ENCODE measurements around the gene HERC5.

HERC5 gene

DNA sequence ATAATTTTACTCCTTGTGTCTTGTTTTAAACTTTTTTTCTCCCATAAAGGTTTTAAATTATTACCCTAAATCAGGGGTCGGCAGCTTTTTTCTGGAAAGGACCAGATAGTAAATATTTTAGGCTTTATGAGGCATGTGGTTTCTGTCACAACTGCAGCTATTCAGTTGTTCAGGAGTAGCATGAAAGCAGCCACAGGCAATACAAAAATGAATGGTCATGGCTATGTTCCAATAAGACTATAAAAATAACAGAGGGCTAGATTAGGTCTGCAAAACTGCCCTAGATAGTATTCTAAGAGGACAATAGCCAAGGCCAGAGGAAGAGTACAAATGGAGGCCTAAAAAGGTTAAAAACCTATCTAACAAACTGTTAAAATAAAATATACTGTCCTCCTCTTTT is 24.6 kb downstream of the HERC5 start:
- CTCF ChIA-PET: no interaction called here
- TF ChIP-seq TARDBP (IDR thresholded peaks at IDR 0.05) (no peak), ELF4 (IDR thresholded peaks at IDR 0.05) (no peak), HDGF (IDR thresholded peaks at IDR 0.05; ENCODE audit: borderline replicate concordance) (no peak), FOXA1 (IDR thresholded peaks at IDR 0.05) (no peak), ARNT (IDR thresholded peaks at IDR 0.05) (no peak), SUZ12 (IDR thresholded peaks at IDR 0.05) (no peak), L3MBTL2 (conservative IDR thresholded peaks at IDR 0.05) (no peak), CTBP1 (IDR thresholded peaks at IDR 0.05; ENCODE audit: borderline replicate concordance) (no peak), BHLHE40 (IDR thresholded peaks at IDR 0.05; ENCODE audit: borderline replicate concordance) (no peak), ZNF384 (IDR thresholded peaks at IDR 0.05) (no peak), PKNOX1 (IDR thresholded peaks at IDR 0.05) (no peak), NFRKB (IDR thresholded peaks at IDR 0.05) (no peak)

DNA sequence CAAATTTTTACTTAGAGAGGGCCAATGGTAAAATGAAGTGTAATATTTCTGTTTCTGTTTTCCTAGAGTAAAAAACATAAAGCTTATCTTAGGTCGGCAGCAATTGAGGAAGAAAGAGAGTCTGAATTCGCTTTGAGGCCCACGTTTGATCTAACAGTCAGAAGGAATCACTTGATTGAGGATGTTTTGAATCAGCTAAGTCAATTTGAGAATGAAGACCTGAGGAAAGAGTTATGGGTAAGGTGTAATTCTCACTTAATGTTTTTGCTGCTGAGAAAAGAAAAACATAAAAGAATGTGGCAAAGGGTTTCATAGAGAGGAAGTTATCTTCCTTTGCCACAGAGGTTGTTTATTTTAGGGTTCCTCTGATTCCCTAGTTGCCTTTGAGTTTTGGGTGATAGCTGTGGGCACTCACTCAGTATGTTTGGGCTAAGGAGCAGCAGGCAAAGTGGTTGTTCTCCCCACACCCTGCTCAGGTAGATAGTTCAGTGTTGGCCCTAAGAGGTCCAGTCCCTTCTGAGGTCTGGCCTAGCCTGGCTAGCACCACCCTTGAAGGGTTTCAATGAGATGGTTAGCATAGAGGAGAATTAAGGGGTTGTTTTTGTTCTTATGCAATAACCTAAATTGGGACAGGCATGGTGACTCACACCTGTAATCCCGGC is 32.3 kb downstream of the HERC5 start:
- DNase-seq (ENCODE audit: extremely low spot score): no peak

More for the DNA sequence above, 24.6 kb downstream of the HERC5 start:
- POLR2A ChIA-PET: no interaction called here
- DNase-seq (ENCODE audit: extremely low spot score): no peak

GRCh38 chr4:88497859-88498409 is 41.0 kb downstream of the HERC5 start:
- CTCF ChIA-PET: no interaction called here

More for the DNA sequence above, 32.3 kb downstream of the HERC5 start:
- TF ChIP-seq PKNOX1 (IDR thresholded peaks at IDR 0.05) (no peak), CTBP1 (IDR thresholded peaks at IDR 0.05; ENCODE audit: borderline replicate concordance) (no peak), FOXM1 (IDR thresholded peaks at IDR 0.05; ENCODE audit: borderline replicate concordance) (no peak), BHLHE40 (IDR thresholded peaks at IDR 0.05; ENCODE audit: borderline replicate concordance) (no peak), SP1 (IDR thresholded peaks at IDR 0.05) (no peak), ZNF384 (IDR thresholded peaks at IDR 0.05) (no peak), NFRKB (IDR thresholded peaks at IDR 0.05) (no peak), L3MBTL2 (conservative IDR thresholded peaks at IDR 0.05) (no peak), FOXK2 (IDR thresholded peaks at IDR 0.05) (no peak), FOXA1 (IDR thresholded peaks at IDR 0.05) (no peak), TARDBP (IDR thresholded peaks at IDR 0.05) (no peak), SUZ12 (IDR thresholded peaks at IDR 0.05) (no peak), ELF4 (IDR thresholded peaks at IDR 0.05) (no peak), LEF1 (IDR thresholded peaks at IDR 0.05; ENCODE audit: borderline replicate concordance) (no peak), HDGF (IDR thresholded peaks at IDR 0.05; ENCODE audit: borderline replicate concordance) (no peak), ARNT (IDR thresholded peaks at IDR 0.05) (no peak)
- CTCF ChIA-PET: no interaction called here
- POLR2A ChIA-PET: no interaction called here

DNA sequence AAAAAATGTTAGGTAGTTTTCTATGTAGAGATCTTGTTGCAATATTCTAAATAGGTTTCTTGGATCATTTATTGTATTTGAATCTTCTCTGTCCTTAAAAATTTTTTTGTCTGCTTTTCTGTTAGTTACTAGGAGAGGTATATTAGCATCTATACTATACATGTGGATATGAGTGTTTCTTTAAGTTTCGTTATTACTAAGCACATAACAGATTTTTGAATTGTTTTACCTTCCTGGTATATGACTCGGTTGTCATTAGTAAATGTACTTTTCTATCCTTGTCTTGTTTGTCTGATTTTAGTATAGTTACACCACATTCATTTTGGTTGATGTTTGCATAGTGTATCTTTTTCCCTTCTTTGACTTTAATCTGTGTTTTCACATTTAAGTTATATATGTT is 46.4 kb downstream of the HERC5 start:
- ChIA-PET POLR2A (no interaction called here), CTCF (interaction anchor here (1.3 kb wide), 1 partner anchor 12 kb away, joined by 4 read pairs; no protein-coding TSS in a partner anchor)
- DNase-seq (ENCODE audit: extremely low spot score): no peak
- TF ChIP-seq NFRKB (IDR thresholded peaks at IDR 0.05) (no peak), SP1 (IDR thresholded peaks at IDR 0.05) (no peak), L3MBTL2 (conservative IDR thresholded peaks at IDR 0.05) (no peak), ELF4 (IDR thresholded peaks at IDR 0.05) (no peak), ARNT (IDR thresholded peaks at IDR 0.05) (no peak), FOXA1 (IDR thresholded peaks at IDR 0.05) (no peak)

More at GRCh38 chr4:88497859-88498409, 41.0 kb downstream of the HERC5 start:
- POLR2A ChIA-PET: no interaction called here
- TF ChIP-seq ELF4 (IDR thresholded peaks at IDR 0.05): no peak
- TF ChIP-seq ZNF384 (IDR thresholded peaks at IDR 0.05): no peak
- no peak for TF ChIP-seq CTBP1 (IDR thresholded peaks at IDR 0.05; ENCODE audit: borderline replicate concordance)
- TF ChIP-seq ARNT (IDR thresholded peaks at IDR 0.05): no peak
- no peak for TF ChIP-seq SUZ12 (IDR thresholded peaks at IDR 0.05)
- no peak for TF ChIP-seq FOXA1 (IDR thresholded peaks at IDR 0.05)
- no peak for TF ChIP-seq FOXK2 (IDR thresholded peaks at IDR 0.05)
- TF ChIP-seq HDGF (IDR thresholded peaks at IDR 0.05; ENCODE audit: borderline replicate concordance): no peak
- no peak for TF ChIP-seq SP1 (IDR thresholded peaks at IDR 0.05)
- no peak for TF ChIP-seq LEF1 (IDR thresholded peaks at IDR 0.05; ENCODE audit: borderline replicate concordance)
- no peak for TF ChIP-seq FOXM1 (IDR thresholded peaks at IDR 0.05; ENCODE audit: borderline replicate concordance)
- no peak for TF ChIP-seq NFRKB (IDR thresholded peaks at IDR 0.05)
- no peak for TF ChIP-seq BHLHE40 (IDR thresholded peaks at IDR 0.05; ENCODE audit: borderline replicate concordance)
- no peak for TF ChIP-seq L3MBTL2 (conservative IDR thresholded peaks at IDR 0.05)
- TF ChIP-seq TARDBP (IDR thresholded peaks at IDR 0.05): no peak
- TF ChIP-seq PKNOX1 (IDR thresholded peaks at IDR 0.05): no peak
- DNase-seq (ENCODE audit: extremely low spot score): no peak

DNA sequence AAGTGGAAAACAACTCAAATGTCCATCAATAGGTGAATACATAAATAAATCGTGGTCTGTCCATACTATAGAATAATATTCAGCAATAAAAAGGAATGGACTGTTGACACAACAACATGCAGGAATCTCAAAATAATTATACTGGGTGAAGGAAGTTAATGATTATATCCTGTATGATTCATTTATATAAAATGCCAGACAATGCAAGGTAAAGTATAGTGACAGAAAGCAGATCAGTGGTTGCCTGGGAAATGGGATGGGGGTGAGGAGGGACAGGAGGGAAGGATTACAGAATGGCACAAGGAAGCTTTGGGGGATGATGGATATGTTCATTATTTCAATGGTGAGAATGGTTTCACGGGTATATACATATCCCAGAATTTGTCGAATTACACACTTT is 54.3 kb downstream of the HERC5 start:
- POLR2A ChIA-PET: no interaction called here
- no peak for DNase-seq (ENCODE audit: extremely low spot score)
- TF ChIP-seq LEF1 (IDR thresholded peaks at IDR 0.05; ENCODE audit: borderline replicate concordance) (no peak), CTBP1 (IDR thresholded peaks at IDR 0.05; ENCODE audit: borderline replicate concordance) (no peak), ARNT (IDR thresholded peaks at IDR 0.05) (no peak), SUZ12 (IDR thresholded peaks at IDR 0.05) (no peak), SP1 (IDR thresholded peaks at IDR 0.05) (no peak), HDGF (IDR thresholded peaks at IDR 0.05; ENCODE audit: borderline replicate concordance) (no peak), NFRKB (IDR thresholded peaks at IDR 0.05) (no peak), TARDBP (IDR thresholded peaks at IDR 0.05) (no peak), L3MBTL2 (conservative IDR thresholded peaks at IDR 0.05) (no peak), ZNF384 (IDR thresholded peaks at IDR 0.05) (no peak), BHLHE40 (IDR thresholded peaks at IDR 0.05; ENCODE audit: borderline replicate concordance) (no peak), ELF4 (IDR thresholded peaks at IDR 0.05) (no peak)
- CTCF ChIA-PET: no interaction called here

Data from HEK293T (cell line).